GM19035 (cell line): ENCODE data around the gene ATG13.
A peak's percentile ranks its signal among the peaks of the same experiment; 100 is the strongest.
"Not testable (repeated sequence)": the region's sequence is repeated elsewhere in the genome, so short reads cannot be mapped to it uniquely, and the experiment has no call there.

Experiments used
- ATAC-seq: cut with Tn5 transposase; IDR thresholded peaks from one replicate; pipeline ENCODE4 v1.9.1; 2021; ENCODE audit not compliant: unreplicated experiment

Gene ATG13

DNA sequence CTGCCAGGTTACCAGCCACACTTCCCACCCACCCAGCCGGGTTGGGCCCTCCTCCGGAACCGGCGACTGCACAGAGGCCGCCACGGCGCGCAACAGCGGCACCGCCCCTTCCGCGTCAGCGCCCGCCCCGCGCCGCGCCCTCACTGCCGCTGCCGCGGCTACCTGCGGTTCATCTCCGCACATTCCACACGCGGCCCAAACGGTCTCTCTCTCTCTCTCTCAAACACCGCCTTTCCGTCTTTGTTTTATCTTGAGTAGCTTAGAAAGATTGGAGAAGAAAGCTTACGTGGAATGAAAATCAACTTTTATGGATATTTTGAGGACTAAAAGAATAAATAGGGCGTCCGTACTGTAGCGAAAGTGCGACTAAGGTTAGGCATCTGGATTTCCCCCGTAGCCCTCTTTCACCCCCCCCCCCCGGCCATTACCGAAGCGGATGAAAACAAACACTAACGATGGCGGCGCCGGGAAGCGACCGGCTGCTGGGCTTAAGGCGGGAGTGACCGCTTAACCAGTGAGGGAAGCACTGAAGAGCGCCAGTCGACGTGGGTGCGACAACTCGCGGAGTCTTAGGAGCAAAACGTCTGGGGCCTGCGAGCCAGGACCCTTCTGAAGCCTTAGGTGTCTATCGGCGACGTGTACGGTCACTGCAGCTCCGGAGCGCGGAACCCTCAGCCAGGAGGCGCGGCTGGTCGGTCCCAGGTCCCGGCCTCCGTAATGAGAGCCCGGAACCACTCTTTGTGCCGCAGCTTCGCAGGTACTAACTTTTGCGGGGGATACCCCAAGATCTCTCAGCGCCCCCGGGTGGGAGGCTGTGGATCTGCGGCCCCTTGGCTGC is at the start of gene ATG13, which contains the start of gene HARBI1:
TSS of gene ATG13 (plus strand) at position 420 of the 838 bp plus-strand sequence. CDS start 26,739 bp downstream, outside the sequence.
TSS of gene HARBI1 (minus strand) at position 94 of the 838 bp plus-strand sequence. CDS start 990 bp downstream, outside the sequence.
- peak; percentile 95 for ATAC-seq

DNA sequence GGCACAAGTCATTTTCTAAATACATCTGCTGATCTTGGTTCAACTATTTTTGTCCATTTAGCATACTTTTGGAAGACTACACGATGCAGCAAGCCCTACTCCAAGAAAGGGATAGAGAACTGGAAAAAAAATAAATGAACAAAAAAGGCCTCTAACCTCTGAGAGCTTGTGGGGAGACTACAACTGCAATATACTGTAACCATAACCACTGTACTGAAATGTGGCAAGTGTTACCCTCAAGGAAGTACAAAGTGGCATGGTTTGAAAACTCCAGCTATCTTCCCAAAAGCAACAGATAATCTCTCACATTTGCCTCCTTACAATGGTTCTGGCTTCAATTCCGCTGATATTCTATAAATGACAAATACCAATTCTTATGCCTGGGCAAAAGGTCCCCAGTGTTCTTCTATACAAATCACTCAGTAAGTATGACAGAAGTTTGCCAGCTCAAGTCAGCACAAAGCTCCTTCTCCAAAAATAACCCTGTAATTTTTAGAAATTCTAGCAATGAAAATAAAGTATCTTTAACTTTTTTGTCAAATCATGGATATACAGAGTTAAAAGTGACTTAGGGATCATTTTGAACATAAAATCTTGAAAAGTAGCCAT is 46.5 kb upstream of the ATG13 start:
- ATAC-seq: no peak

DNA sequence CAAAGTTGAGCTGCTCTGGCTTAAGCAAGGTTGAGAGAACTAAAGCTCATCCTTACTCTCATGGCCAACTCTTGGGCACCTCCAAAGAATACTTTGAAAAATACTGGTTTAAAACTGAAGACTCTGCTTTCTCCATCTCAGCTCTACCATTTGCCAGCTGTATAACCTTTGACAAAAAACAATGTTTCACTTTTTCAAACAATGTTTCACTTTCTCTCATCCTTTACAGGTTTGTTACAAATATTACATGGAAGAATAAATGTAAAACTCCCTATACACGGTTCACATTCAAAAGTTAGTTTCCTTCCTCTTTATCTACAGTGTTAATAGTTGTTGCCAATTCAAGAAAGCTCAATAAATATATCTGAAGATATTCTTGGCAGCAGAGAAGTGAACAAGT is 42.7 kb upstream of the ATG13 start:
- no peak for ATAC-seq

GRCh38 chr11:46577058-46577457 is 40.3 kb upstream of the ATG13 start:
- no peak for ATAC-seq

GRCh38 chr11:46582588-46582987 is 34.8 kb upstream of the ATG13 start:
- ATAC-seq: no peak

DNA sequence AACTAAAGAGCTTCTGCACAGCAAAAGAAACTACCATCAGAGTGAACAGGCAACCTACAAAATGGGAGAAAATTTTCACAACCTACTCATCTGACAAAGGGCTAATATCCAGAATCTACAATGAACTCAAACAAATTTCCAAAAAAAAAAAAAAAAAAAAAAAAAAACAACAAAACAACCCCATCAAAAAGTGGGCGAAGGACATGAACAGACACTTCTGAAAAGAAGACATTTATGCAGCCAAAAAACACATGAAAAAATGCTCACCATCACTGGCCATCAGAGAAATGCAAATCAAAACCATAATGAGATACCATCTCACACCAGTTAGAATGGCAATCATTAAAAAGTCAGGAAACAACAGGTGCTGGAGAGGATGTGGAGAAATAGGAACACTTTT is 33.8 kb upstream of the ATG13 start:
- not testable (repeated sequence) for ATAC-seq

DNA sequence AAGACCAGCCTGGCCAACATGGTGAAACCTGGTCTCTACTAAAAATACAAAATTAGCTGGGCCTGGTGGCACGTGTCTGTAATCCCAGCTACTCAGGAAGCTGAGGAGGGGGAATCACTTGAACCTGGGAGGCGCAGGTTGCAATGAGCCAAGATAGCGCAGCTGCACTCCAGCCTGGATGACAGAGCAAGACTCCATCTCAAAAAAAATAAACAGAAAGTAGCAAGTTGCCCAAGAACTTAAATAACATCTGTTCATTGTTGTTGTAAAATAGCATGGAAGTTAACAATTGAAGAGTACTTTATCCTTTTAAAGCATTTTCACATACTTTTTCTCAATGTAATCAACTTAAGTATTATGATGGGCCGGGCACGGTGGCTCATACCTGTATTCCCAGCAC is 29.2 kb upstream of the ATG13 start:
- ATAC-seq: no peak

- no peak for ATAC-seq
Observed at GRCh38 chr11:46588915-46589314, 28.4 kb upstream of the ATG13 start.

GRCh38 chr11:46590740-46591605 is 26.4 kb upstream of the ATG13 start:
- no peak for ATAC-seq

- peak; percentile 85 for ATAC-seq
Observed at GRCh38 chr11:46593550-46594373, 23.6 kb upstream of the ATG13 start, which contains the start of gene AMBRA1. Gene AMBRA1 (minus strand): TSS chr11:46594023. CDS start chr11:46548380, 45,643 bp downstream.

DNA sequence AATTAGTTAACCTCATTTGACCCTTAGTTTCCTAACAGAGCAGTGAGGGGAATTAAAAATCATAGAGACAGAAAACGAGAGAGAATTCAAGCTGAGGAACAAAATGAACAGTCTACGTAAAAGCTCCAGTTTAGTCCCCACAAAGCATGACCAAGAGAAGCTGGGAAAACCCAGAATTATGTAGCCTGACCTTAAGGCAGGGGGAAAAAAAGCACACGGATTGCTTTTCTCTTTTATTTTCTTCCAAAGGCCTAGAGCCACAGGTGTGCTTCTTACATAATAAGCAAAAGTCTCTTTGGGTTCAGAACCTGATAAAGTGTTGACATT is 23.0 kb upstream of the ATG13 start:
- ATAC-seq: no peak

GRCh38 chr11:46594785-46595184 is 22.6 kb upstream of the ATG13 start:
- no peak for ATAC-seq

DNA sequence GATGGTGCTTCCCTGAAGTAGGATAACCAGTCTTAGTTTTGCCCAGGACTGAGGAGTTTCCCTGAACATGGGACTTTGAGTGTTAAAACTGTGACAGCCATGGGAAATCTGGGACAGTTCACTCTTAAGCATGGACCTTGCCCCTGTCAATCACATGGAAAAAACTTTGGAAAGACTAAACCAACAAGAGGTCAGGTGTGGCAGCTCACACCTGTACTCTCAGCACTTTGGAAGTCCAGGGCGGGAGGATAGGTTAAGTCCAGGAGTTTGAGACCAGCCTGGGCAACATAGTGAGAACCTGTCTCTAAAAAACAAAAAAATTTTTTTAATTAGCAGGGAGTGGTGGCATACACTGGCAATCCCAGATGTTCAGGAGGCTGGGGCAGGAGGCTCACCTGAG is 20.2 kb upstream of the ATG13 start:
- ATAC-seq: no peak

DNA sequence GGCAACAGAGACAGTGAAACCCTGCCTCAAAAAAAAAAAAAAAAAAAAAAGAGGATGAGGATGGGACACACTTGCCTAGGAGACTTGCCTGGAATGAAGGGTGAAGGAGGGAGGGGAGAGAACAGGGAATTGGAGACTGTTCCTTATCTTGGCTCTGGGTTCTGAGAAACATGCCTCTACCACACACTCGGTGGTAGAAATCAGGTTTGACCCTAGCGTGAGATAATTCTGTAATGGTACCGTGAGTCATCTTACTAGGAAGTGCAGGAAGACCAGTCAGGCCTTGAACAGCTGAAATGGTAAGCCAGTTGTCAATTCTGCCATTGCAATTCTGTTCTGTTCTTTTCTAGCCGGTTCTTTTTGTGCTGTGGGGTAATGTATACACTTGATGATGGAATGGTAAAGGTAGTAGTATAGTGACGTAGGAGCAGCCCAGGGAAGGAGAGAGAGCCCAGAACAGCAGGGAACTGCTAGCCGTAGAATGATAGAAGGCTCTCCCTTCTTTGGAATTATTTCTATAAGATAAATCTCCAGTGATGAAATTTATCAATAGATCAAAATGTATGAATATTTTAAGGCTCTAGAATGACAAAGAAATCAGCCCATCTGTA is 19.6 kb upstream of the ATG13 start:
- ATAC-seq: no peak

DNA sequence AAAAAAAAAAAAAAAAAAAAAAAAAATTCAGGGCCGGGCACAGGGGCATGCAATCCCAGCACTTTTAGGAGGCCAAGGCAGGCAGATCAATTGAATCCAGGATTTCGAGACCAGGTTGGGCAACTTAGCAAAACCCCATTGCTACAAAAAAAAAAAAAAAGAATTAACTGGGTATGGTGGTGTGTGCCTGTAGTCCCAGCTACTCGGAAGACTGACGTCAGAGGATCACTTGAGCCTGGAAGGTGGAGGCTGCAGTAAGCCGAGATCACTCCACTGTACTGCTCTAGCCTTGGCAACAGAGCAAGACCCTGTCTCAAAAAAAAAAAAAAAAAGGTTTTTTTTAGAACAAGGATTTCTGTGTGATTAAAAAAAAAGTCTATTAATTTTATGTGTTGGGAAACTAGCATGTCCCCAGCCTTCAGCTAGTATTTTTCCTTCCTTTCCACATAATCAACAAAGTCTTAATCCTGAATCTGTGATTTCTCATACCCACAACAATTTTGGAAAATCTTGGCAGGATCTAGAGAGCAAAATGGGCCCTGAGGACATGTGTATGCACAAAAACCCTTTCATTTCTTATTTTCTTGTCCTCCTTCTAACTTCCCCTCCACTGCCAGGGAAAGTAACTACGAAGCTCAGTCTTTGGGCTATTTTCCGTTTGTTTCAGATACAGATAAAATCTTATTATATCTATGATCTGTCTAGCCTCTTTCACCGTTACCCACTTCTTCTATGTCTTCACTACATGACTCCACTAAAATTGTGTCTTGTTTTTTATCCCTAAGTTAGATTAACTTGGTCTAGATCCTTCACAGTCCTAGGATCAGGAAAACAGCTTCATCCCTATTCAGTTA is 17.8 kb upstream of the ATG13 start:
- ATAC-seq: no peak

DNA sequence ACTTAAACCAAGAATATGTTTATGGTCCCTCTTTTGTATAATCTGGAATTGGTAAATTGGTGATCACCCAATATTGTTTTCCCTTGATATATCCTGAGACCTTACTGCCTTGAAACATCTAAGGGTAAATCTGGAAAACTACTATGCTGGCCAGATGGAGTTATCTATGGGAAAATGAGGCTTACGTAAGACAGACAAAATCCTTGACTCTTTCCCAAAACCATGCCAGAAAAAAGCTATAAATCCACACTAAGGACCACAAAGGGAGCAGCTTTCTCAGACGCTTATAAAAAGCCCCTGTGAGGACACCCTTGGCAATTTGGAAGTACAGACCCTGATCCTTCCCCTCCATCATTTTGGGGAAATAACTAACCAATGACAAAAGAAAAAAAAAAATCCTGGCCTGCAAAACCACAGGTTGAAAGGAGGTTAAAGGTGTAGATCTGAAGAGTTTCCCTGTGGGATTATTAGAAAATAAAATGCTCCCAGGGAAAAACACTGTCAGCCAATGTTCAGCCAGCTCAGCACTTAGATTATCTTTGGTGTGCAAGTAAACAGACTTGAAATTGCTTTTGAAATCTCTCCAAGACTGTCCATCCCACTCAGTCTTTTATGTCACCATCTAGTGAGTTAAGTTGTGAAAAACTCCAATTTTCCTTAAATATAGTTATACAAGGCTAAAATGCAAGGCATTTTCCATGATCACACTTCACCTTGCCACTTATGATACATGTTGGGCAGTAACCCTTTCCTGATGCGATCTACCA is 17.0 kb upstream of the ATG13 start:
- ATAC-seq: no peak

DNA sequence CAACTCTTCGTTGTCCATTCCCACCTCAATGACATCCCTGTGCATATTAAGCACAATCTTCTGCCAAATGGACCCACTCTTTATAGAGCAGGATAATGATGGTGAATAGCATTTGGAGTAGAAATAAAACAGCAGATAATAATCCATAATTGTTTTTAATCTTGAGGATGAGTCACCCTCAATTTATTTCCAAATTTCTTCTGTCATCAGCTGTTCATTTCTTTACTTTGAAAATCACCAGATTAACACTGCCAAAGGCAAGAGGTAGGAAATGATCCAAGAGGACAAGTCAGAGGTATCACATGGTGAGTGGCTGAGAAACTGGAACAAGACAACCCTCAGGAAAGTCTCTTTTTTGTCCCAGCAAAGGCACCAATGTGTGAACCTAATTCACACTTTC is 16.2 kb upstream of the ATG13 start:
- ATAC-seq: no peak

GRCh38 chr11:46603704-46604308 is 13.5 kb upstream of the ATG13 start:
- ATAC-seq: no peak
